T47D (cell line): ENCODE results near the gene NR1D2.

ENCODE experiments used
- DNase-seq, 2 experiments: peaks; one replicate each; pipeline versions ENCODE4 v3.0.0 to v3.0.0-alpha.2; 2011 to 2012; ENCODE audit warnings: low read depth in 1 of 2, low spot score in 1 of 2
- JUND ChIP-seq: IDR thresholded peaks from 2 replicates; pipeline ENCODE4 v1.6.1; 2012; ENCODE audit warnings: low read depth
- in situ Hi-C: cut with HindIII; loops from 2 replicates; pipeline ENCODE4 v1.10.0; 2016; ENCODE audit warnings: low sequenced_read_pairs, low pct_unique_long_range_greater_than_20kb

Gene NR1D2

GRCh38 chr3:23942546-23942945 is 2.5 kb upstream of the NR1D2 start:
- TF ChIP-seq JUND, result no peak
- no peak for DNase-seq
- in situ Hi-C loops, result no loop called here

GRCh38 chr3:23944007-23944783 is 891 bp upstream of the NR1D2 start:
- no peak for TF ChIP-seq JUND
- in situ Hi-C loops, result no loop called here
- DNase-seq, result no peak

- no peak for DNase-seq
- in situ Hi-C loops, result no loop called here
- no peak for TF ChIP-seq JUND
These were observed 502 bp downstream of the NR1D2 start for GRCh38 chr3:23945663-23945912.

GRCh38 chr3:23945913-23946687 is 1.0 kb downstream of the NR1D2 start:
- peak; percentile 94 to 98 for DNase-seq
- TF ChIP-seq JUND, result no peak
- in situ Hi-C loops, result no loop called here

- DNase-seq, result no peak
- no peak for TF ChIP-seq JUND
- in situ Hi-C loops, result no loop called here
These were observed 3.7 kb downstream of the NR1D2 start for GRCh38 chr3:23948761-23949160.

- TF ChIP-seq JUND, result no peak
- in situ Hi-C loops, result no loop called here
- DNase-seq, result peak in 1 of 2 experiments; percentile 46
These were observed 4.7 kb downstream of the NR1D2 start for GRCh38 chr3:23949784-23950183.

GRCh38 chr3:23950293-23950692 is 5.2 kb downstream of the NR1D2 start:
- in situ Hi-C loops, result no loop called here
- no peak for DNase-seq
- no peak for TF ChIP-seq JUND

- DNase-seq, result no peak
- in situ Hi-C loops, result no loop called here
- TF ChIP-seq JUND, result no peak
These were observed 7.6 kb downstream of the NR1D2 start for GRCh38 chr3:23952646-23953045.

- TF ChIP-seq JUND, result no peak
- no peak for DNase-seq
- in situ Hi-C loops, result no loop called here
These were observed 8.4 kb downstream of the NR1D2 start for GRCh38 chr3:23953523-23953922.

GRCh38 chr3:23954144-23954543 is 9.1 kb downstream of the NR1D2 start:
- DNase-seq, result no peak
- no peak for TF ChIP-seq JUND
- in situ Hi-C loops, result no loop called here

GRCh38 chr3:23956701-23957100 is 11.6 kb downstream of the NR1D2 start:
- TF ChIP-seq JUND, result no peak
- no peak for DNase-seq
- in situ Hi-C loops, result no loop called here

- peak; percentile 28 to 54 for DNase-seq
- TF ChIP-seq JUND, result 0 out of 2 replicates have a peak, but pooled peaks have one; percentile 27
- in situ Hi-C loops, result no loop called here
These were observed 14.2 kb downstream of the NR1D2 start for GRCh38 chr3:23959135-23959900.

GRCh38 chr3:23960649-23961048 is 15.6 kb downstream of the NR1D2 start:
- no peak for DNase-seq
- TF ChIP-seq JUND, result no peak
- in situ Hi-C loops, result no loop called here
